GM12892 (cell line): ENCODE results near the gene AK5.

Experiments
- POLR2A ChIP-seq: IDR thresholded peaks from 2 replicates; pipeline ENCODE4 v1.6.1; 2011; ENCODE audit warnings: low read depth, low read length, control low read depth
- POLR2AphosphoS5 ChIP-seq: IDR thresholded peaks from 2 replicates; pipeline ENCODE4 v1.6.1; 2011; ENCODE audit warnings: low read depth, low read length, control low read depth

GRCh38 chr1:77524038-77524437 is 242.2 kb downstream of the AK5 start:
- TF ChIP-seq POLR2A (no peak), POLR2AphosphoS5 (no peak)
